CD4-positive, alpha-beta T cell (primary cell): ENCODE results near the gene LRRC36. TPM values are rescaled to one million over a fixed set of nuclear protein-coding genes. Genes with fewer than 3 reads are reported as not detected.

Experiments
- ATAC-seq: fragments of 200-7000 bp; cut with Tn5 transposase; one replicate; pipeline ENCODE4 v1.10.0; 2022; ENCODE audit warnings: mild to moderate bottlenecking; ENCODE audit not compliant: poor library complexity
- CTCF ChIA-PET: fragments of 350-600 bp; sonication (Branson Sonifier 250); formaldehyde crosslinking; loops from one replicate; lab custom pipeline; 2021; ENCODE audit warnings: antibody characterized with exemption, inconsistent platforms; lab: Charles Lee
- POLR2A ChIA-PET: fragments of 350-600 bp; sonication (Branson Sonifier 250); formaldehyde crosslinking; loops from one replicate; lab custom pipeline; 2021; ENCODE audit warnings: antibody characterized with exemption, inconsistent platforms; lab: Charles Lee
- DNase-seq, 14 experiments: peaks; one replicate each; pipeline ENCODE4 v3.0.0-alpha.2; 2013 to 2020; ENCODE audit warnings: mixed read lengths in 2 of 14
- H3K27ac ChIP-seq, 2 donors: one replicate each; pipeline versions ENCODE4 v1.5.1 to v1.7.0; 2013; ENCODE audit warnings: low read length in 2 of 2, low read depth in 1 of 2, mild to moderate bottlenecking in 1 of 2
- H3K27me3 ChIP-seq, 2 experiments: 1 replicate in 1 of 2; 2 replicates in 1 of 2; pipeline versions ENCODE4 v1.6.1 to v1.7.0; 2013; ENCODE audit warnings: low read length in 2 of 2, control low read depth in 1 of 2, mild to moderate bottlenecking in 1 of 2, moderate library complexity in 1 of 2; ENCODE audit not compliant: insufficient read depth in 2 of 2, control insufficient read depth in 1 of 2
- H3K36me3 ChIP-seq: one replicate; pipeline ENCODE4 v1.6.1; 2013; ENCODE audit warnings: low read length, control low read depth; ENCODE audit not compliant: insufficient read depth
- H3K4me1 ChIP-seq: one replicate; pipeline ENCODE4 v1.6.1; 2013; ENCODE audit warnings: low read length, control low read depth; ENCODE audit not compliant: insufficient read depth
- H3K4me3 ChIP-seq: one replicate; pipeline ENCODE4 v1.5.1; 2013; ENCODE audit warnings: mild to moderate bottlenecking, low read length, moderate library complexity
- H3K9me3 ChIP-seq, 2 experiments: 1 replicate in 1 of 2; 2 replicates in 1 of 2; pipeline versions ENCODE4 v1.6.1 to v1.7.0; 2013; ENCODE audit warnings: low read length in 2 of 2, mild to moderate bottlenecking in 2 of 2, control low read depth in 1 of 2, moderate library complexity in 1 of 2; ENCODE audit not compliant: control insufficient read depth in 1 of 2, insufficient read depth in 1 of 2
- H3K27ac Mint-ChIP-seq: one replicate; pipeline ENCODE4 v1.8.0; 2020; ENCODE audit warnings: mixed read lengths
- H3K27me3 Mint-ChIP-seq: one replicate; pipeline ENCODE4 v1.8.0; 2021; ENCODE audit warnings: mixed read lengths
- H3K36me3 Mint-ChIP-seq: one replicate; pipeline ENCODE4 v1.8.0; 2021; ENCODE audit warnings: low read depth, mixed read lengths
- H3K4me1 Mint-ChIP-seq: one replicate; pipeline ENCODE4 v1.8.0; 2021; ENCODE audit warnings: low read depth, mixed read lengths
- H3K4me3 Mint-ChIP-seq: one replicate; pipeline ENCODE4 v1.8.0; 2020; ENCODE audit warnings: mild to moderate bottlenecking, mixed read lengths
- H3K9me3 Mint-ChIP-seq: one replicate; pipeline ENCODE4 v1.8.0; 2020; ENCODE audit warnings: mixed read lengths
- intact Hi-C, 2 experiments: fragments of 100-400 bp; cut with DNase I in 1 of 2; cut with micrococcal nuclease in 1 of 2; formaldehyde crosslinking; loops; one replicate each; pipeline versions ENCODE4 v1.15.1 to v1.9.0; 2023 to 2025; cut with DNase I, micrococcal nuclease
- total RNA-seq, 174 experiments: library from RNA in 2 of 174; stranded (reverse) in 2 of 174; gene quantifications; one replicate each; pipeline ENCODE4 v1.2.3 and lab custom pipeline; 2021 to 2026
- TF ChIP-seq, protein P1 (sequence below): fragments of 200-600 bp; IDR thresholded peaks from one replicate; pipeline ENCODE4 v1.8.0; 2022; ENCODE audit warnings: antibody characterized with exemption, mild to moderate bottlenecking

Gene LRRC36
- total RNA-seq, 2 experiments from 2014 or later: not detected

DNA sequence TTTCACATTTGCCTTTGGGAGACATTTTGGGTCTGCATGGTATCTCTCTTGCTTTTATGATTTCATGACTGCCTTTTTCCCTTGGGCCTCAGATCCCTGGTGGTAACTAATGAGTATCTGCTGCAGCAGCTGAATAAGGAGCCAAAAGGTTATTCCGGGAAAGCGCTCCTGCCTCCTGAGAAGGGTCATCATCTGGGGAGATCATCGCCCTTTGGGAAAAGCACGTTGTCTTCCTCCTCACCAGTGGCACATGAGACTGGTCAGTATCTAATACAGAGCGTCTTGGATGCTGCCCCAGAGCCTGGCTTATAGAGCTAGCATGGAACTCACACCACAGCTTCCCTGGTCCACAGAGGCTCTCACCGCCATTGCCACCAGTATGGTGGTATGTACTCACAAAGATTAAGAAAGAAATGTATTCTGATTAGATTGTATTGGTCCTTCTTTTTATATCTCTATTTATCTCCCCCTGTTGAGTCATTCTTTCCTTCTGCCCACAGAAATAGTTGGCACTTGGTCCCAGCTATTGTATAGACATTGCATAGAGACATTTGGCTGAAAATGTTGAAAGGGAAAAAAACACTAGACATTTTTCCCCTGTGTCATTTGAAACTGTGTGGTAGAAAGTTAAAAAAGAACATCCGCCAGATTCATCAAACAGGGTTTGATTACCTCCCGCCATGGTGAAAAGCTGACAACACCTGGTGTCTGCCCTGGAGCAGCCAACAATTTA is 58.3 kb downstream of the LRRC36 start:
- no peaks in the 10 kb centered on the region for H3K27me3 ChIP-seq

DNA sequence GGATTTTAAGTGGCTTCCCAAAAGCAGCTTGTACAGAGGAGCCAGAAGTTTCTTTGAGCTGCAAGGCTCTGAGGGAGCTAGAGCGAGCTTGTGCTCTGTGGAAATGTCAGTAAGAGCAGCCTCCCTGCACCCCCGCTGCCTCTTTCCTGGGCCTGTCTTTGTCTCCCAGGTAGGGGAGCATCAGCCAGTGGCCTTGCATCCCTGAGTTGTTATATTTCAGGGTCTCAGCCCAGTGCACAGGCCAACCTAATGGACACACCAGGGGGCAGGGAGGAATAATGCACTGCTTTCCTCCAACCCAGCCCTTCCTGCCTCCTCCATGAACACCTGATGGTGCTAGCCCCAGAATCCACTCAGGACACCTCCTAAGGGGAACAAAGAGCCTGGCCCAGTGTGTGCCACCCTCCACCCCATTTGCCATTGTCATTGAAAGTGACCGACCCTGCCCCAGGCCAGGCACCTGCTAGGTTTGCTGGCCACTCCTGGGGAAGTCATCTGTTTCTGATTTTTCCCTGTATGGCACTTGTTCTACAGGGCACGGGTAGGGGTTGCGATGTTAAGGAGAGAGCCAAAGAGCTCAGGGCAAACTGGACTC is 60.3 kb downstream of the LRRC36 start:
- CTCF ChIA-PET: interaction anchor here (1.4 kb wide), 1 partner anchor 13 kb away, joined by 3 read pairs; no protein-coding TSS in a partner anchor
- no peak for ATAC-seq
- H3K27ac Mint-ChIP-seq: no peak overlapping the region

More for the DNA sequence above, 58.3 kb downstream of the LRRC36 start:
- no peak overlapping the region for H3K4me3 Mint-ChIP-seq
- H3K27ac ChIP-seq: no peak overlapping the region
- no peaks in the 10 kb centered on the region for H3K9me3 ChIP-seq
- ChIA-PET CTCF (no interaction called here), POLR2A (interaction anchor here (0.6 to 1.1 kb wide), 2 partner anchors 8 to 12 kb away, joined by 3 read pairs; no protein-coding TSS in a partner anchor)
- ATAC-seq (no peak), DNase-seq (no peak)
- H3K4me1 Mint-ChIP-seq: no peaks in the 10 kb centered on the region
- no peaks in the 10 kb centered on the region for H3K36me3 Mint-ChIP-seq
- TF ChIP-seq, protein P1, sequence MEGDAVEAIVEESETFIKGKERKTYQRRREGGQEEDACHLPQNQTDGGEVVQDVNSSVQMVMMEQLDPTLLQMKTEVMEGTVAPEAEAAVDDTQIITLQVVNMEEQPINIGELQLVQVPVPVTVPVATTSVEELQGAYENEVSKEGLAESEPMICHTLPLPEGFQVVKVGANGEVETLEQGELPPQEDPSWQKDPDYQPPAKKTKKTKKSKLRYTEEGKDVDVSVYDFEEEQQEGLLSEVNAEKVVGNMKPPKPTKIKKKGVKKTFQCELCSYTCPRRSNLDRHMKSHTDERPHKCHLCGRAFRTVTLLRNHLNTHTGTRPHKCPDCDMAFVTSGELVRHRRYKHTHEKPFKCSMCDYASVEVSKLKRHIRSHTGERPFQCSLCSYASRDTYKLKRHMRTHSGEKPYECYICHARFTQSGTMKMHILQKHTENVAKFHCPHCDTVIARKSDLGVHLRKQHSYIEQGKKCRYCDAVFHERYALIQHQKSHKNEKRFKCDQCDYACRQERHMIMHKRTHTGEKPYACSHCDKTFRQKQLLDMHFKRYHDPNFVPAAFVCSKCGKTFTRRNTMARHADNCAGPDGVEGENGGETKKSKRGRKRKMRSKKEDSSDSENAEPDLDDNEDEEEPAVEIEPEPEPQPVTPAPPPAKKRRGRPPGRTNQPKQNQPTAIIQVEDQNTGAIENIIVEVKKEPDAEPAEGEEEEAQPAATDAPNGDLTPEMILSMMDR: no peak
- peaks cover 3% of the 10 kb centered on the region for H3K27me3 Mint-ChIP-seq
- intact Hi-C loops: no loop called here
- H3K9me3 Mint-ChIP-seq: no peaks in the 10 kb centered on the region
- H3K4me3 ChIP-seq: no peak overlapping the region
- no peaks in the 10 kb centered on the region for H3K36me3 ChIP-seq
- no peaks in the 10 kb centered on the region for H3K4me1 ChIP-seq
- H3K27ac Mint-ChIP-seq: no peak overlapping the region

DNA sequence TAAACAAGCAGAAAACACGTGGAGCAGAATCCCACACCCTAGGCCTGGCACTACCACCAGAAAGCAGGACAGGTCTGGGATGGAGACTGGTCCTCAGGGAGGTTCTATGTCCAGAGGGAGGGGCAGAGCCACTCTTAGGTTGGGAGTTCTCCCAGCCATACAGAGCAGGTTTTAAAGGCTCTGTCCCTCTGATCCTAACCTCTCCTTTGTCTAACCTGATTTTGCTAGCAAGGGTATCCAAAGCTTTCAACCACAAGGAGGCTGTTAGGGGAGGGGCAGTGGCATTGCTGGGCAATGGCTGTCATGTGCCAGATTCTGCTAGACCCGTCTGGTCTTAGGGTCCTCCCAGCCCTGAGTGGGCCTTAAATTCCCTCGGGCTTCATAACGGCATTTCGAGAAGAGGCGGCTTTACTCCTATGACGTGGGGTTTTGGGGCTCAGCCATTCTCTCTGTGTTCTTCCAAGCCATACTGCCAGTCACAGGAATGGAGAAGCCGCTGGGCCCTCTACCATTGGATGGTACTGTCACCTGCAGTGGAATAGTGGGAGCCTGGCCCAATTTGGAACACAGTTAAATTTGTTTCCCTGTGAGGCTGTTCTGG is 61.0 kb downstream of the LRRC36 start:
- no peak for ATAC-seq
- Histone ChIP-seq H3K9me3 (no peaks in the 10 kb centered on the region), H3K4me1 (peaks cover 5% of the 10 kb centered on the region), H3K4me3 (no peak overlapping the region), H3K36me3 (no peaks in the 10 kb centered on the region), H3K27me3 (peaks cover 3 to 4% of the 10 kb centered on the region in 2 experiments), H3K27ac (no peak overlapping the region)
- Mint-ChIP-seq H3K4me3 (no peak overlapping the region), H3K27ac (no peak overlapping the region), H3K9me3 (no peaks in the 10 kb centered on the region), H3K4me1 (no peaks in the 10 kb centered on the region), H3K27me3 (peaks cover 16% of the 10 kb centered on the region), H3K36me3 (no peaks in the 10 kb centered on the region)
- ChIA-PET POLR2A (no interaction called here), CTCF (no interaction called here)
- TF ChIP-seq, protein P1: no peak
- intact Hi-C loops: no loop called here
- DNase-seq: no peak

More for the DNA sequence above, 60.3 kb downstream of the LRRC36 start:
- H3K9me3 ChIP-seq: no peaks in the 10 kb centered on the region
- no peak overlapping the region for H3K4me3 Mint-ChIP-seq
- peaks cover 0 to 2% of the 10 kb centered on the region in 2 experiments for H3K27me3 ChIP-seq
- no peak overlapping the region for H3K27ac ChIP-seq
- intact Hi-C loops: no loop called here
- H3K36me3 ChIP-seq: no peaks in the 10 kb centered on the region
- no peaks in the 10 kb centered on the region for H3K36me3 Mint-ChIP-seq
- no peak overlapping the region for H3K4me3 ChIP-seq
- TF ChIP-seq, protein P1: no peak
- no peaks in the 10 kb centered on the region for H3K9me3 Mint-ChIP-seq
- no peaks in the 10 kb centered on the region for H3K4me1 Mint-ChIP-seq
- peaks cover 9% of the 10 kb centered on the region for H3K27me3 Mint-ChIP-seq
- DNase-seq: no peak
- POLR2A ChIA-PET: no interaction called here
- peaks cover 5% of the 10 kb centered on the region for H3K4me1 ChIP-seq
